Neural crest cell (in vitro differentiated cells): ENCODE results near the gene PATJ. TPM values are rescaled to one million over a fixed set of nuclear protein-coding genes. Genes with fewer than 3 reads are reported as not detected.
A peak's percentile ranks its signal among the peaks of the same experiment; 100 is the strongest.
"Not testable (repeated sequence)": the region's sequence is repeated elsewhere in the genome, so short reads cannot be mapped to it uniquely, and the experiment has no call there.

ENCODE experiments used
- DNase-seq: peaks from one replicate; pipeline ENCODE4 v3.0.0; 2021; ENCODE audit warnings: low read depth, mixed read lengths, low spot score
- H3K27ac Mint-ChIP-seq: one replicate; pipeline ENCODE4 v1.8.0; 2021; ENCODE audit warnings: mild to moderate bottlenecking, mixed read lengths; ENCODE audit not compliant: unreplicated experiment
- H3K27me3 Mint-ChIP-seq: 2 replicates; pipeline ENCODE4 v1.8.0; 2021; ENCODE audit warnings: low read depth, mild to moderate bottlenecking, mixed read lengths
- H3K36me3 Mint-ChIP-seq: 2 replicates; pipeline ENCODE4 v1.8.0; 2021; ENCODE audit warnings: low read depth, mild to moderate bottlenecking, mixed read lengths
- H3K4me1 Mint-ChIP-seq: 2 replicates; pipeline ENCODE4 v1.8.0; 2021; ENCODE audit warnings: mixed read lengths
- H3K4me3 Mint-ChIP-seq: one replicate; pipeline ENCODE4 v1.8.0; 2021; ENCODE audit warnings: mild to moderate bottlenecking, mixed read lengths
- H3K9me3 Mint-ChIP-seq: 2 replicates; pipeline ENCODE4 v1.8.0; 2021; ENCODE audit warnings: mixed read lengths
- CTCF ChIP-seq: fragments of 200-600 bp; sonication (generic); conservative IDR thresholded peaks from 2 replicates; pipeline ENCODE4 v1.5.0; 2021; ENCODE audit warnings: antibody characterized with exemption, mild to moderate bottlenecking
- total RNA-seq: library from RNA; stranded (reverse); gene quantifications from 2 replicates; pipeline ENCODE4 v1.2.1, GENCODE V29; 2021

The PATJ gene
- total RNA-seq, 1 donor from 2014 or later: 3.9 TPM

- H3K9me3 Mint-ChIP-seq: no peaks in the 10 kb centered on the region
- no peaks in the 10 kb centered on the region for H3K36me3 Mint-ChIP-seq
- TF ChIP-seq CTCF: no peak
- H3K27me3 Mint-ChIP-seq: no peaks in the 10 kb centered on the region
- peaks cover 9% of the 10 kb centered on the region for H3K4me1 Mint-ChIP-seq
- DNase-seq: no peak
- no peak overlapping the region for H3K4me3 Mint-ChIP-seq
- peak overlapping the region; percentile 13 for H3K27ac Mint-ChIP-seq
These were observed 99.8 kb downstream of the PATJ start for GRCh38 chr1:61842036-61842435.

GRCh38 chr1:61842863-61843514 is 100.7 kb downstream of the PATJ start:
- no peak for TF ChIP-seq CTCF
- Mint-ChIP-seq H3K9me3 (no peaks in the 10 kb centered on the region), H3K36me3 (no peaks in the 10 kb centered on the region), H3K27ac (no peak overlapping the region), H3K27me3 (no peaks in the 10 kb centered on the region), H3K4me1 (peaks cover 9% of the 10 kb centered on the region), H3K4me3 (no peak overlapping the region)
- DNase-seq: no peak

- H3K27ac Mint-ChIP-seq: no peak overlapping the region
- peaks cover 9% of the 10 kb centered on the region for H3K4me1 Mint-ChIP-seq
- H3K27me3 Mint-ChIP-seq: no peaks in the 10 kb centered on the region
- no peak for DNase-seq
- no peaks in the 10 kb centered on the region for H3K9me3 Mint-ChIP-seq
- no peak for TF ChIP-seq CTCF
- H3K36me3 Mint-ChIP-seq: no peaks in the 10 kb centered on the region
- H3K4me3 Mint-ChIP-seq: no peak overlapping the region
These were observed 101.7 kb downstream of the PATJ start for GRCh38 chr1:61844006-61844405.

GRCh38 chr1:61844664-61845063 is 102.4 kb downstream of the PATJ start:
- not testable (repeated sequence) for H3K4me3 Mint-ChIP-seq, DNase-seq, H3K27me3 Mint-ChIP-seq, H3K36me3 Mint-ChIP-seq, H3K9me3 Mint-ChIP-seq, H3K27ac Mint-ChIP-seq, H3K4me1 Mint-ChIP-seq

- Mint-ChIP-seq H3K27me3 (no peaks in the 10 kb centered on the region), H3K27ac (no peak overlapping the region)
These were observed 109.0 kb downstream of the PATJ start for GRCh38 chr1:61851235-61851634.

More at GRCh38 chr1:61851235-61851634, 109.0 kb downstream of the PATJ start:
- no peak overlapping the region for H3K4me3 Mint-ChIP-seq
- no peaks in the 10 kb centered on the region for H3K36me3 Mint-ChIP-seq
- TF ChIP-seq CTCF: no peak
- DNase-seq: no peak
- no peaks in the 10 kb centered on the region for H3K4me1 Mint-ChIP-seq
- H3K9me3 Mint-ChIP-seq: no peaks in the 10 kb centered on the region
